ENCODE measurements around the gene FBXO4. TPM values are rescaled to one million over a fixed set of nuclear protein-coding genes. Genes with fewer than 3 reads are reported as not detected.

FBXO4 gene
- total RNA-seq, 1 experiment from 2014 or later, result 9.0 TPM

GRCh38 chr5:41956943-41957342, 31.9 kb downstream of the FBXO4 start:
- Histone ChIP-seq H4K20me1 (ENCODE audit: insufficient read depth) (no peaks in the 10 kb centered on the region), H3K9ac (ENCODE audit: low read length) (no peak overlapping the region), H3K27ac (ENCODE audit: low read depth, low read length) (no peak overlapping the region), H3K9me2 (ENCODE audit: insufficient read depth) (no peaks in the 10 kb centered on the region), H3K4me1 (ENCODE audit: control insufficient read depth in 1 of 2, insufficient read depth in 2 of 2, low read length in 2 of 2) (no peaks in the 10 kb centered on the region), H3K4me2 (ENCODE audit: low read length) (no peak overlapping the region), H3K27me3 (ENCODE audit: insufficient read depth, low read length) (no peaks in the 10 kb centered on the region), H3K9me3 (ENCODE audit: control insufficient read depth in 1 of 2, insufficient read depth in 1 of 2, low read depth in 1 of 2, low read length in 2 of 2) (no peaks in the 10 kb centered on the region; a peak in 1 of 4 replicates), H3K4me3 (replicated peaks in 1 of 2; ENCODE audit: low read depth in 1 of 2, low read length in 2 of 2) (no peak overlapping the region), H3K36me3 (ENCODE audit: control insufficient read depth in 1 of 2, insufficient read depth in 2 of 2, low read length in 2 of 2) (no peaks in the 10 kb centered on the region), H2AFZ (ENCODE audit: low read depth, low read length, poor library complexity, severe bottlenecking) (no peak overlapping the region), H3K79me2 (ENCODE audit: insufficient read depth, low read length) (no peaks in the 10 kb centered on the region)
- DNase-seq (ENCODE audit: low read depth, low spot score), result no peak
- RAD21 ChIA-PET (ENCODE audit: low non-redundant PET in 1 of 2, low total read pairs in 2 of 2, uncharacterized antibody in 2 of 2, unreplicated experiment in 2 of 2), result no interaction called here
- POLR2A ChIA-PET, result no interaction called here
- CTCF ChIA-PET, result no interaction called here
- TF ChIP-seq POLR2A (IDR thresholded peaks at IDR 0.05; ENCODE audit: borderline replicate concordance, extremely low read depth, insufficient read depth, insufficient read length) (no peak), YY1 (IDR thresholded peaks at IDR 0.05; ENCODE audit: extremely low read depth, insufficient replicate concordance, low read depth, low read length) (no peak), RAD21 (IDR thresholded peaks at IDR 0.05; ENCODE audit: low read depth) (no peak), CTCF (IDR thresholded peaks at IDR 0.05 in 2 of 3, conservative IDR thresholded peaks at IDR 0.05 in 1 of 3; ENCODE audit: borderline replicate concordance in 1 of 3, insufficient read depth in 1 of 3, low read depth in 2 of 3, low read length in 2 of 3) (no peak), EGR1 (IDR thresholded peaks at IDR 0.05; ENCODE audit: low read depth) (no peak), TCF7L2 (IDR thresholded peaks at IDR 0.05; ENCODE audit: borderline replicate concordance, extremely low read depth, insufficient read depth, insufficient read length) (no peak), ATF3 (IDR thresholded peaks at IDR 0.05) (no peak), EZH2phosphoT487 (IDR thresholded peaks at IDR 0.05; ENCODE audit: borderline replicate concordance) (no peak), CBX3 (IDR thresholded peaks at IDR 0.05; ENCODE audit: low read depth) (no peak), POLR2AphosphoS5 (IDR thresholded peaks at IDR 0.05; ENCODE audit: low read depth, low read length) (no peak), JUND (IDR thresholded peaks at IDR 0.05) (no peak), EZH2 (IDR thresholded peaks at IDR 0.05) (no peak), ELF1 (IDR thresholded peaks at IDR 0.05; ENCODE audit: borderline replicate concordance, low read depth) (no peak), ZFX (IDR thresholded peaks at IDR 0.05) (no peak), SRF (IDR thresholded peaks at IDR 0.05; ENCODE audit: low read depth) (no peak)
- TF ChIP-seq, protein P1, sequence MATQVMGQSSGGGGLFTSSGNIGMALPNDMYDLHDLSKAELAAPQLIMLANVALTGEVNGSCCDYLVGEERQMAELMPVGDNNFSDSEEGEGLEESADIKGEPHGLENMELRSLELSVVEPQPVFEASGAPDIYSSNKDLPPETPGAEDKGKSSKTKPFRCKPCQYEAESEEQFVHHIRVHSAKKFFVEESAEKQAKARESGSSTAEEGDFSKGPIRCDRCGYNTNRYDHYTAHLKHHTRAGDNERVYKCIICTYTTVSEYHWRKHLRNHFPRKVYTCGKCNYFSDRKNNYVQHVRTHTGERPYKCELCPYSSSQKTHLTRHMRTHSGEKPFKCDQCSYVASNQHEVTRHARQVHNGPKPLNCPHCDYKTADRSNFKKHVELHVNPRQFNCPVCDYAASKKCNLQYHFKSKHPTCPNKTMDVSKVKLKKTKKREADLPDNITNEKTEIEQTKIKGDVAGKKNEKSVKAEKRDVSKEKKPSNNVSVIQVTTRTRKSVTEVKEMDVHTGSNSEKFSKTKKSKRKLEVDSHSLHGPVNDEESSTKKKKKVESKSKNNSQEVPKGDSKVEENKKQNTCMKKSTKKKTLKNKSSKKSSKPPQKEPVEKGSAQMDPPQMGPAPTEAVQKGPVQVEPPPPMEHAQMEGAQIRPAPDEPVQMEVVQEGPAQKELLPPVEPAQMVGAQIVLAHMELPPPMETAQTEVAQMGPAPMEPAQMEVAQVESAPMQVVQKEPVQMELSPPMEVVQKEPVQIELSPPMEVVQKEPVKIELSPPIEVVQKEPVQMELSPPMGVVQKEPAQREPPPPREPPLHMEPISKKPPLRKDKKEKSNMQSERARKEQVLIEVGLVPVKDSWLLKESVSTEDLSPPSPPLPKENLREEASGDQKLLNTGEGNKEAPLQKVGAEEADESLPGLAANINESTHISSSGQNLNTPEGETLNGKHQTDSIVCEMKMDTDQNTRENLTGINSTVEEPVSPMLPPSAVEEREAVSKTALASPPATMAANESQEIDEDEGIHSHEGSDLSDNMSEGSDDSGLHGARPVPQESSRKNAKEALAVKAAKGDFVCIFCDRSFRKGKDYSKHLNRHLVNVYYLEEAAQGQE (IDR thresholded peaks at IDR 0.05; ENCODE audit: low read depth), result no peak
- ATAC-seq, result no peak
- no TSS peak for BruUV-seq (replicated peaks)
- intact Hi-C loops (cut with micrococcal nuclease), result no loop called here
